Activated T-helper 1 cell treated with Interleukin-2 at 50 U/mL for 16 hours (primary cell): ENCODE results near the gene NOTUM.

Source experiments
- DNase-seq: peaks from one replicate; pipeline ENCODE4 v3.0.0-alpha.2; 2020; ENCODE audit warnings: low read depth

Gene NOTUM

DNA sequence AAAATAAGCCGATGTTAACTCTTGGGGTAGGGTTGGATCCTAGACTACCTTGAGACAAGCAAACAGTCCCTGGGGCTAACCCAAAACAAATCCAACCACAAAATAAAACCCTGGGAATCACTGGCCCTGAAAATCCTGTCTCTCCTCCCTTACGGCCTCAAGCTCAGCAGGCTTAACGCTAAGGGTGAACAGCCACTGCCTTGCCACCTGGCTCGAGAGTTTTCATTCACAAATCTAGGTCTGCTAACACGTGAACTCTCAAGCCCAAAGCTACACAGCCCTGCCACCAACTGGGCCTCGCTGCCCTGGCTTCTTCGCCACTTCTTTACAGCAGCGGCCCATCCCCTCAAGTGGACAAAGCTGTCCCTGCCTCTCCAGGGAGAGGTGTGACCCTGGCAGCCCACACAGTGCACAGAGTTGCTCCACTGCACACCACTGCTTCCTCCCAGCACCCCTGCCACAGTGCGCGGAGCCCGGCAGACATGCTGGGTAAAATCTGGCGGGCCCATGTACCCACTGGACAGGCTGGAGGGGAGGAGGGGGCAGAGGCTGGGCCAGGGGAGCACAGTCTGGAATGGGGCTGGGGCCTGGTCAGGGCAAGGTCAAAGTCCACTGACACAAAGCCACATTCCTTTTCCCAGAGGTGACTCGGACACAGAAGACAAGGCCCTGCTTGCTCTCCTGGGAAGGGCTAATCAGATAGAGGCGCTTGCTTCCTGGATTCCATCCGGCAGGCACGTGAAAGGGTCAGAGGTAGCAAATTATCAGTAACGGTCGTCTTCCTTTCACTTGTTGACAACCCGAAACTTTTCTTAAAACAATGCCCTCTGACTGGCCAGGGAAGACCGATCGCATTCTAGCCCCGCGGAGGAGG lies 50.8 kb downstream of the NOTUM start:
- no peak for DNase-seq

DNA sequence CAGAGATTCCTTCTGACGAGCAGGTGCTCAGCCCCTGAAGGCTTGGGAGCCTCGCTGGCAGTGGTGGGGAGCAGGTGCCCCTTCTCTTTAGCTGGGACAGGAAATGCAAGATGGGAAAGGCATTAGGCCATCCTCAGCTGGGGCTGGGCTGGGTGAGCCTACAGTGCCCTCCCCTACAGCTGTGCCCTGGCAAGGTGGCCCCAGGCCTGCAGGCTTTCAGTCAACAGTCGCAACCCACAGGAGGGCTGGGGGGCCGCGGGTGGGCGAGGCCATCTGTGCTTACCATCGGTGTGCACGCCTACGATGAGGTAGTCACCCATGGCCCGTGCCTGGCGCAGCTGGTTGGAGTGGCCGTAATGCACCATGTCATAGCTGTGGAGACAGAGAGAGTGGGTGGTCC lies 51.8 kb downstream of the NOTUM start:
- no peak for DNase-seq

DNA sequence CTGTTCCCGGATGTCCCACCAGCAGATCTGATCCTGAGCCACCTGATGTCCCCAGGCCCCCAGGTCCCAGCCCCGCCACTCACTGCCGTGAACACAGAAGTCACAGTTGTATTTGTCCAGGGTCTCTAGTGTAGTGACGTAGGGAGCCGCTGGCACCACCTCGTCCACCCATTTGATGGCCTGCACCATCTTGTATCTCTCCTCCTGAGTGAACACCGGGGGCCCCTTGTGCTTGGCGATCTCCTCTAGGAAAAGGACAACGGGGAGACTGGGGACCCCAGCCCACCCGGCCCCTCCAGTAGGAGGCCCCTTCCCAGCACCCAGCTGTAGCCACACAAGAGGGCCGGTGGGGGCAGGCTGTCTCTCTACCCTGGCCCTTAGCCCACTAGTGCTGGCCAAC lies 52.2 kb downstream of the NOTUM start:
- DNase-seq: no peak

DNA sequence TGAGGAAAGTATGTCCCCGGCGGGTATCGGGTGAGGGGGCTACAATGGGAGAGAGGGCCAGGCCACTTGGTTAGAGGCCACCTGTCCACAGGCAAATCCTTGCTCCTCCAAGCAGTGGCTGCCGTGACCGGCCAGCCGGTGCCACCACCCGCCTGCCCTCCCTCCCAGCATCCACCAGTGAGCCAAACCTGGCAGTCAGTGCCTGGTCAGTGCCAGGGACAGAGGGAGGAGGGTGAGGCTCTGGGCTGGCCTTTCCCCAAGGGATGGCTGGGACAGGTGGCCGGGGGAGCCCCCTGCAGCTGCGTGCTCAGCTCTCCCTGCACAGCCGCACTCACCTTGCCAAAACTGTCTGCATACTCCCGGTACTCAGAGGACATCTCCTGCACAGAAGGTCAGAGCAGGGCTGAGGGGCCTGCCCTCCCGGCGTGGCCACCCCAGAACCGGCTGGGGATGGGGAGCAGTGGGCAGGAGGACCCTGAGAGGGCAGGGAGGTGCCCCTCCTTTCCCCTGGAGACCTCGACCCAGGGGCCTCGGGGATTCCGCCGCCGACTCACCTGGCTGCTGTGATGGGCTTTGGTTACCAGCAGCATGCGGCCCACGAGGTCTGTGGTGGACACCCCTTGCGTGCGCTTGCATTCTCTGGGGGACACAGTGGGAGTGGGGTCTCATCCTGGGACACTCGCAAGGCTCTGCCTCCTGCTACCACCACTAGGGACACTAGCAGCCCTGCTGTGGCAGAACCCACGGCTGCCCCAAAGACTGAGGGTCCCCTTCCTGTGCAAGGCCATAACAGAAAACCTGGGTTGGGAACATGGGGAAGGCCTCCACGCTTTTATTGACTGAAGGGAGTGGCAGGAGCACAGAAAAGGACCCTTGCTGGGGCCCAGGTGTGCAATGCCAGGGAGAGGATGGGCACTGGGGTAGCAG lies 53.5 kb downstream of the NOTUM start:
- no peak for DNase-seq

DNA sequence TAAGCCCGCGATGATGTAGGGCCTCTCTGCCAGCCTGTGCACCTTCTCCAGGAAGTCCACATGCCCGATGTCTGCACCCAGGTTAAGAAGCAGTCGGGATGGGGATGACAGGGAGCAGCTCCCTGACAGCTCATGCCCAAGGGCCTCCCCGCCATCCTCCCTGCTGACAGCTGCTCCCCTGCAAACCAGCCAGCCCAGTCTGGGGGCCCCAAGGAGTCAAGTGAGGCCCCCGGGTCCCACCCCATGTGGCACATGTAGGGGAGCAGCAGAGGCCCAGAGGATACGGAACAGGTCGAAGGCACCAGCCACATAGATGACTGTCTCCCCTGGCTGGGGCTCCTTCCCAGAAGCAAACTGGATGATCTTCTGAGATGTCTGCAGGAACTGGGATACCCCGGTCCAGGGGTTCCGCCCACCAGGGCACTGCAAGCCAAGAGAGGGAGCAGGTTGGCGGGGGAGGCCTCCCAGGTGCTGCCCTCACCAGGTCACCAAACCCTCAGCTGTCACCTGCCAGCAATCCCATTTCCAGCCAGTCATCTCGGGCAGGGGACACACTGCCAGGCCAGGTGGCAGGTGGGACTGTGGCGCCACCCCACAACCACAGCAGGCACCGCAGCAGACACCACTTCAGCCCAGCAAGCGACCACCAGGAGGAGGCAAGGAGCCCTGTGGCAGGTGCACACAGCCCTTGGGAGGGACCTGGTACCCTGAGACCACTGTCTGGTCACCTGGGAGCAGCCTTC lies 54.3 kb downstream of the NOTUM start:
- DNase-seq: no peak

DNA sequence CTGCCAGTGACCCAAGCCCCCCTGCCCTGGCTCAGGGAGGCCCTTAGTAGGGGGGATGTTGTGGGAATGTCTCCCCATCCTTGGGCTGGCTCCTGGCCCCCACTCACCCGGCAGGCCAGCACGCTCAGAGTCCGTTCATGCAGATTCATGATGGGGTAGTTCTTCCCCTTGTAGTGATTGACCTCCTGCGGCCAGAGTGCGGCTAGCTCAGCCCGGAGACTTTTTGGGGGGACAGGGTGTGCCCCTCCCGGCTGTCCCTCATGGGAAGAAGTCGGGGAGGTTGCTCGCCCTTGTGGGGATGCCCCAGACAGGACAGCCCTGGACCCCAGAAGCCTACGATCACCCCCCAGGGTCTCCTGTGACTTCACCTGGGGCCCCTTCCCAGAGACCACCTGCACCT lies 55.0 kb downstream of the NOTUM start:
- DNase-seq: no peak

DNA sequence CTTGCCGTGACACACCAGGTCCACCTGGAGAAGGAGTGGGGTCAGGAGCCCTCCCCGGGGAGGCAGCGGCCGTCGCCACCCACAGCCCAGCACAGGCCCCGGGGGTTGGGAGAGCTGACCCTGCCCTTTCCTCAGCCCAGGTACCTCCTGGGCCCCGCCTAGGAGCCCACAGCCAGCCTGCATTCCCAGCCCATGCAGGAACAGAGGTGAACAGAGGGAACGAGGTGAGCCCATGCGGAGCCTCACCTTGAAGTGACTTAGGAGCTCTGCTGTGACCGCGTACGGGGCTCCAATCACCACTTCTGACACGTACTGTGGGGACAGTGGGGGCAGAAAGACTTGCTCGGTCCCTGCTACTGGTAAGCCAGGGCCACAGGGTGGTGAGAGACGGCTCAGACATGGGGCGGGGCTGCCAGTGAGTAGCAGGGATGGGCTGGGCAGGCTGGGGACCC lies 55.5 kb downstream of the NOTUM start:
- no peak for DNase-seq

DNA sequence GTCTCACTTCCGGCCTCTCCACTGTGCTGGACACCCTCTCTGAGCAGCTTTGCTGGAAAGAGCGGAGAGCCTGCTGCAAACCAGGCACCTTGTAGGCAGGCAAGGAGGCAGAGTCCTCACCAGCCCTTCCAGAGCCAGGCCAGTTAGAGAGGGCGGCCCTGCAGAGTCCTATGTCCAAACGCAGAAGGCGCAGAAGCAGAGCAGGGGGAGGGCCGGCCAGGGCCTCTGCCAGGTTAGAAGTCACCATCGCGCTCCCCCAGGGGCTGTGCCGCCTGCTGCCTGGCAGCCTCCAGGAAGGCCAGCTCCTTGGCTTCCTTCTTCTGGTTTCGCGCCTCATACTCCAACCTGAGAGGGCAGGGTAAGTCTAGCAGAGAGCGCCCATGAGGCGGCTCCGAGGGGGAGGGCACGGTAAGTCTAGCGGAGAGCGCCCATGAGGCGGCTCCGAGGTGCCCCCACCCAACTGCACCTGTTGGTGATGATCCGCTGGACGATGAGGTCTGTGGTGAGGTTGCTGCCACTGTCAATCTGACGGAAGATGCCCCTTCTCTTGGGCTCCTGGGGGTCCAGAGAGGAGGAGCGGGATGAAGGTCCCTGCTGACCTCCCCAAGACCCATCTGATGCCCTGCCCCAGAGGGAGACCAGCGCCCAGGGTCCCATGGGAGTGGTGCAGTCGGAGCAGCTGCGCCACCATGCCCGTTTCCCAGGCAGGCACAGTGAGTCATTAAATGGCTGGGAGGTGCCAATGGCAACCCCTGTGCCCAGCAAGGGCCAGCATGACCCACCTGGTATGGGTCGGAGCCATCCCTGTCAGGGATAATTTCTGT lies 56.2 kb downstream of the NOTUM start:
- no peak for DNase-seq

DNA sequence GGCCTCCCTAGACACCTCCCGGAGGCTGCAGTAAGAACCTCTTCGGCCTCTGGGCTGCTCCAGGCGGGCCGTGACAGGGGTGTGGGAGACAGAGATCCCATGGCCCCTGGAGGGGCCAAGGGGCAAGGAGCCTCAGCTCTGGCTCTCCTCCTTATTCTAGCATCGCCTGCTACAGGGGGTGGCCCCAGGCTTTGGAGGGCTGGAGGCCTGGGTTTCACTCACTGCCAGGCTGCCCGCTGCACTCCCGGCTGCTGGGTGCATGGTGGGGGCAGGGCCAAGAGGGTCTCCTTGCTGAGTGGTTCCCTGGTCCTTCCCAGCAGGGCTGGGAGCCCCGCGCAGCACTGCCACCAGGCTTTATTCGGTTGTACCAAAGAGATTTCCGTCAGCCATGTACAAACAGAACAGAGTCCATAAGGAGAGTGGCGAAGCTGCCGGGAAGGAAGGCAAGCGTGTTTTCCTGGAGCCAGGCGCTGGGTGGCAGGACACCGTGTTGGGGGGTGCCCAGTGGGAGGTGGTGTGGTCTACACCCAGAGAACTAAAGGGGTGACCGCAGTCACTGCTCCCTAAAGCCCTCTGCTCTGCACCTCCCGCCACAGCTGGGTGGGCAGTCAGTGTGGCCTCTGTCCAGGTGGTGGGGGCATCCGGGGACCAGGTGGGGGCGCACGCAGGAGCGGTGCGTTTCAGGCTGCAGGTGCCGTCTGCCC lies 56.9 kb downstream of the NOTUM start:
- DNase-seq: no peak

DNA sequence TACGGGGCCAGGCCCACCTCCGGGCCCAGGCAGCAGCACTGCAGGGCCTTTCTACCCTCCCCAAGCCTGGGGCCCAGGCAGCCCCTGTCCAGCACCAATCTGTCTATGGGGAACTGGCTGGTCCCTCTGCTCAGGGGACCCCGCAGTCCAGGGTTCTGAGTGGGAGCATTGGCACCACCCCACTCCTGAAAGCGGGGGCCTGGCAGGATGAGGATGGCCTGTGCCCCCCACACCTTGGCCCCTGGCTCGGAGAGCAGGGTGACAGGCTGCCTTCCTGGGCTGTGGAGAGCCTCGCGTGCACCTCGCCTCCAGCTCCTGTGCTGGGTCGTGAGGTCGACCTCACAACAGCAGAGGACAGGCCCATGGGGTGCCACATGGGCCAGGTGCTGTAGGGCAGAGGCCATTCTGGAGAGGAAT lies 57.6 kb downstream of the NOTUM start:
- no peak for DNase-seq

DNA sequence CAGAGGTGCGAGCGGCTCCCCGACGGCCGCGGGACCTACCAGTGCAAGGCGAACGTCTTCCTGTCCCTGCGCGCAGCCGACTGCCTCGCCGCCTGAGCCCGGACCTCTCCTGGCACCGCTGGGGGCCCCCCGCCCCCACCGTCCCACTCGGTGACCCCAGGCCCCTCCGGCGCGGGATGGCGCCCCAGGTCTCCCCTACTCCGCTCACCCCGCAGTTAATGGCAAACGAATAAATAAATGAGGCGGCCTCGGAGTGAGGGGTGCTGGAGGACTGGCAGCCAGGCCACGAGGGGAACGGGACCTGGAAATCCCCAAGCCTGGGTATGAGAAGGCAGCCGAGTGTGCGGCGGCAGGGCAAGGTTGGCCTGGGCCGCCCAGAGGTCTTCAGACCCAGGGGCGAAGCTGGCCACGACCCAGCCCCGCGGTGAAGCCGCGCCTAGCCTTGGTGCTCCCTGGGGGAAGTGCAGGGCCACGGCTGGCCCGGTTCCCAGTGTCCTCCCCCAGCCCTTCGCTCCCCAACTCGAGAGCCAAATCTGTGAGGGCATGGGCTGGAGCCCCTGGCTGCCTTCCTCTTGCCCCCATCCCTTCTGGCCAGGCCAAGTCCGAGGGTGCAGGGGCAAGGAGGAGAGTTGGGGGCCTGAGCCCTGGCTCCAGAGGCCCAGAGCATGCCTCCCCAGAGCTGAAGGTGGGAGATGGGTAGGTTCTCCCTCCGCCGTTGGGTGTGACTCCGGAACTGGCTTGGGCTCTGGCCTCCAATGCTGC lies 58.2 kb downstream of the NOTUM start:
- DNase-seq: no peak
